ENCODE measurements around the gene HAVCR1. TPM values are rescaled to one million over a fixed set of nuclear protein-coding genes. Genes with fewer than 3 reads are reported as not detected.
"Not testable (repeated sequence)": the region's sequence is repeated elsewhere in the genome, so short reads cannot be mapped to it uniquely, and the experiment has no call there.

Gene HAVCR1
- total RNA-seq, 2 experiments from 2014 or later: 3.4 to 4.1 TPM

DNA sequence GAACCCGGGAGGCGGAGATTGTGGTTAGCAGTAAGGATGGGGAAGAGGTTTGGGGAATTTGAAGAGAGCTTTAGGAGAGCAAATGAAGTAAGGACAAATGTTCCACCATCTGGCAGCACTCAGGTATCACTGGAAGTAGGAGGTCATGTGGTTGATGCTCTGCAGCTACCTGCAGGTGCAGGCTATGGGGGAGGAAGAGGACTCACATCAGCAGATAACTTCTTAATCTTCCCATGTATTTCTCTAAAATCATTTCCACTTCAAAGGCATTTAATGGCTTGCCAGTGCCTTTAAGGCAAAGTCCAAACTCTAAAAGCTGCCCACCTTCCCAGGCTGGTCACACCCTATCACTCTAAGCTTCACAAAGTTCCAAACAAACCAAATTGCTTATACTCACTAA is 8.1 kb upstream of the HAVCR1 start:
- Mint-ChIP-seq H3K9me3 (no peaks in the 10 kb centered on the region), H3K4me1 (peaks cover 25% of the 10 kb centered on the region), H3K36me3 (peaks cover 7% of the 10 kb centered on the region), H3K27me3 (no peaks in the 10 kb centered on the region), H3K27ac (peak overlapping the region; percentile 27), H3K4me3 (no peak overlapping the region)
- ATAC-seq (ENCODE audit: low read depth) (no peak), DNase-seq (no peak)
- POLR2A ChIA-PET: no interaction called here

GRCh38 chr5:157066080-157066479 is 7.2 kb upstream of the HAVCR1 start:
- Mint-ChIP-seq H3K27me3 (no peaks in the 10 kb centered on the region), H3K4me1 (peaks cover 19% of the 10 kb centered on the region), H3K9me3 (no peaks in the 10 kb centered on the region), H3K36me3 (peaks cover 5% of the 10 kb centered on the region), H3K4me3 (no peak overlapping the region), H3K27ac (no peak overlapping the region)
- POLR2A ChIA-PET: no interaction called here
- DNase-seq (no peak), ATAC-seq (ENCODE audit: low read depth) (no peak)

DNA sequence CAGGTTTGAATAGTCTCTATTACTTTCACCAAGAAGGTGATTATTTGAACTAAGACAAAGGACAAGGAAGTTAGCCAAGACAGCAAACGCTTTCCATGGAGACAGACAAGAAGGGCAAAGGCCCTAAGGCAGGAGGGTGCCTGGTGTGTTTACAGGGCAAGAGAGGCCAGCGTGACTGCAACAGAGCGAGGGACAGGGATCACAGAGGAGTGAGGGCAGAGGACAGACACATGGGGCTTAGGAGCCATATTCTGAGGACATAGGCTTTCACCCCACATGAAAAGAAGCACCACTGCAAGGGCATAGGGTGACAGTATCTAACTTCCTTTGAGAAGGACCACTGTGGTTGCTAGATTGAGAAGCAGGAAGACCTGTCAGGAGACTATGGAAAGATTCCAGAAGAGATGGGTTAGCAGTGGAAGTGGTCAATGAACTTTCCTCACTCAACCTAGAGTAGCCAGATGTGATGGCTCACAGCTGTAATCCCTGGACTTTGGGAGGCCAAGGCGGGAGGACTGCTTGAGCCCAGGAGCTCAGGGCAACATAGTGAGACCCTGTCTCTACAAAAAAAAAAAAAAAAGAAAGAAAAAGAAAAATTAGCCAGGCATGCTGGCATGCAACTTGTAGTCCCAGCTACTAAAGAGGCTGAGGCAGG is 5.0 kb upstream of the HAVCR1 start:
- H3K27ac Mint-ChIP-seq: no peak overlapping the region
- H3K4me1 Mint-ChIP-seq: peaks cover 15% of the 10 kb centered on the region
- no peaks in the 10 kb centered on the region for H3K9me3 Mint-ChIP-seq
- no peak overlapping the region for H3K4me3 Mint-ChIP-seq
- POLR2A ChIA-PET: interaction anchor here (0.8 kb wide), 1 partner anchor 10 kb away, joined by 3 read pairs; no protein-coding TSS in a partner anchor
- H3K27me3 Mint-ChIP-seq: no peaks in the 10 kb centered on the region
- DNase-seq: no peak
- ATAC-seq (ENCODE audit: low read depth): no peak
- peaks cover 5% of the 10 kb centered on the region for H3K36me3 Mint-ChIP-seq

GRCh38 chr5:157059891-157060290 is 975 bp upstream of the HAVCR1 start:
- ATAC-seq (ENCODE audit: low read depth) (no peak), DNase-seq (no peak)
- peaks cover 6% of the 10 kb centered on the region for H3K36me3 Mint-ChIP-seq
- no peak overlapping the region for H3K27ac Mint-ChIP-seq
- POLR2A ChIA-PET: no interaction called here
- H3K4me3 Mint-ChIP-seq: no peak overlapping the region
- H3K27me3 Mint-ChIP-seq: no peaks in the 10 kb centered on the region
- H3K9me3 Mint-ChIP-seq: no peaks in the 10 kb centered on the region
- peaks cover 13% of the 10 kb centered on the region for H3K4me1 Mint-ChIP-seq

- Mint-ChIP-seq H3K9me3 (no peaks in the 10 kb centered on the region), H3K4me1 (peaks cover 7% of the 10 kb centered on the region), H3K4me3 (no peak overlapping the region), H3K36me3 (peaks cover 6% of the 10 kb centered on the region), H3K27ac (peak overlapping the region; percentile 14), H3K27me3 (no peaks in the 10 kb centered on the region)
- no peak for DNase-seq
- ATAC-seq (ENCODE audit: low read depth): no peak
- POLR2A ChIA-PET: interaction anchor here (0.6 kb wide), 1 partner anchor 29 kb away, joined by 3 read pairs; no protein-coding TSS in a partner anchor
These were observed 1.2 kb downstream of the HAVCR1 start for GRCh38 chr5:157057459-157058370.

DNA sequence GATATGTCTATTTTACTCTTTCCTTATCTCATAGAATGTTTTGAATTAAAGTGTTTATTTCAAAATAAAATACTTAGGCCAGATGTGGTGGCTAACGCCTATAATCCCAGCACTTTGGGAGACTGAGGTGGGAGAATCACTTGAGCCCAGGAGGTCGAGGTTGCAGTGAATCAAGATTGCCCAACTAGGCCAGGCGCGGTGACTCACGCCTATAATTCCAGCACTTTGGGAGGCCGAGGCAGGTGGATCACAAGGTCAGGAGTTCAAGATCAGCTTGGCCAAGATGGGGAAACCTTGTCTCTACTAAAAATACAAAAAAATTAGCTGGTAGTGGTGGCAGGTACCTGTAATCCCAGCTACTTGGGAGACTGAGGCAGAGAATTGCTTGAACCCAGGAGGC is 2.1 kb downstream of the HAVCR1 start:
- H3K36me3 Mint-ChIP-seq: peaks cover 11% of the 10 kb centered on the region
- not testable (repeated sequence) for H3K9me3 Mint-ChIP-seq; ATAC-seq (ENCODE audit: low read depth); H3K27ac Mint-ChIP-seq; H3K4me1 Mint-ChIP-seq; H3K4me3 Mint-ChIP-seq; DNase-seq; H3K27me3 Mint-ChIP-seq
- POLR2A ChIA-PET: interaction anchor here (0.6 kb wide), 1 partner anchor 28 kb away, joined by 3 read pairs; no protein-coding TSS in a partner anchor

DNA sequence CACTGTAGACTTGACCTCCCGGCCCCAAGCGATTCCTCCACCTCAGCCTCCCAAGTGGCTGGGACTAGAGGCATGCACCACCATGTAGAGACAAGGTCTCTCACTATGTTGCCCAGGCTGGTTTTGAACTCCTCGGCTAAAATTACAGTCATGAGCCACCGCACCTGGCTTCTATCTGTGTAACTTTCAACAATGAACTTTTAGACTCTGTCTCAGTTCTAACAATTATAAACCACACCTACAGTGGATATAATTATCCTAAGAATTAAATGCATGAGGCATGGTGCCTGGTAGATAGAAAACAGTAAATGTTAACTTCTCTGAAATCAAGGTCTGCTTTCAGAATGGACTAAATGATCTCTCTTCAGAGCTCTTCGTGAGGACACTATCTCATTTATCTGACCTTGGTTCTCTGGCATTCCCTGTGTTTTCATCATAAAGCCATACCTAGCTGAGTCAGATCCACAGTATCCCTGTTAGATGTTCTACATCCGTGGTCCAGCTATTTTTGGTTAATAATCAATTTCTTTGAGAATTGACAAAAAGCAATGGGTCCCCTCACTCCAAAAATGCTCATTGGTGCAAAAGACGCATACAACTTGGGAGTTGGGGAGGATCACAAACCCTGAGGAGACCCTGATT is 7.2 kb downstream of the HAVCR1 start:
- POLR2A ChIA-PET: no interaction called here
- H3K36me3 Mint-ChIP-seq: peaks cover 51% of the 10 kb centered on the region
- DNase-seq: no peak
- H3K9me3 Mint-ChIP-seq: peaks cover 5% of the 10 kb centered on the region
- no peak for ATAC-seq (ENCODE audit: low read depth)
- no peak overlapping the region for H3K27ac Mint-ChIP-seq
- H3K4me1 Mint-ChIP-seq: peaks cover 21% of the 10 kb centered on the region
- H3K27me3 Mint-ChIP-seq: no peaks in the 10 kb centered on the region
- no peak overlapping the region for H3K4me3 Mint-ChIP-seq

DNA sequence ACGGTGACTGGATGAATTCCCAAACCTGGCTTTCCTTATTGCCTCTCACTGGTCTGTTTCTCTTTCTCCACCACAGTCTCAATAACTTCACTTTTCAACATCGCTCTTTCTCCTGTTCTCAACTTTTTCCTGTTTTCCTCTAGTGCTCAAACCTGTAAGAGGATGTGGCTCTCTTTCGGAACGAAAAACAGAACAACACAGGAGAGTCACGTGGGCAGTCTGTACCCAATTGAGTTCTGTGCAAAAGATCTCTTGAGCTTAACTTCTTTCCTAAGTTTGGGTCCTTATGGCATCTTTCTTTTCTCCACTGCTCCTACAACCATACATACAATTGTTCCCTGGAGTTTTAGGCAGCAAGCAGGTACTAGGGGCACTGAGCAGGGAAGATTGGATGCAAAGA is 8.9 kb downstream of the HAVCR1 start:
- H3K27me3 Mint-ChIP-seq: no peaks in the 10 kb centered on the region
- H3K4me3 Mint-ChIP-seq: peak overlapping the region; percentile 78
- peaks cover 23% of the 10 kb centered on the region for H3K4me1 Mint-ChIP-seq
- peaks cover 5% of the 10 kb centered on the region for H3K9me3 Mint-ChIP-seq
- H3K27ac Mint-ChIP-seq: peak overlapping the region; percentile 76
- ATAC-seq (ENCODE audit: low read depth): peak; percentile 82
- POLR2A ChIA-PET: interaction anchor here (1.1 to 2.1 kb wide), 3 partner anchors 26 to 92 kb away, joined by 3 to 7 read pairs (median 3); partner anchors contain the start of gene MED7
- H3K36me3 Mint-ChIP-seq: peaks cover 50% of the 10 kb centered on the region
- DNase-seq: no peak

DNA sequence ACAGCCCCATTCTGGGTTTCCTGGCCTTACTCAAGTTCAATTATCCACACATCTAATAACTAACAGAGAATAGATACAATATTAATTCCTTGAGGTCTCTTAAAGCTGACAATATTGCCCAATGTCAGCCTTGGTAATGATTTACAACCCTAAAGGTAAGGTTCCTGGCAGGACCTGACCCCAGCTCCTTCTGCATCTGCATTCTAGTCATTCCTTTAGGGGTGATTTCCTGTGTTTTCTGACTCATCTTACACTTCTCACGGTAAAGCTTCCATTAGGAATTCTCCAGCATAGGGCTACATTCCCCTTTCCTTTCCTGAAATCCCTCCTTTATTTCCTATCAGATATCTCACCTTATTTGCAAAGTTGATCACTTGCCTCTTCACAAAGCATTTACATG is 9.3 kb downstream of the HAVCR1 start:
- Mint-ChIP-seq H3K9me3 (peaks cover 5% of the 10 kb centered on the region), H3K27me3 (no peaks in the 10 kb centered on the region), H3K4me3 (peak overlapping the region; percentile 78), H3K36me3 (peaks cover 50% of the 10 kb centered on the region), H3K4me1 (peaks cover 25% of the 10 kb centered on the region), H3K27ac (peak overlapping the region; percentile 76)
- DNase-seq (no peak), ATAC-seq (ENCODE audit: low read depth) (no peak)
- POLR2A ChIA-PET: interaction anchor here (1.1 to 2.1 kb wide), 3 partner anchors 26 to 93 kb away, joined by 3 to 7 read pairs (median 3); partner anchors contain the start of gene MED7

GRCh38 chr5:157047898-157048297 is 11.0 kb downstream of the HAVCR1 start:
- POLR2A ChIA-PET: interaction anchor here (0.9 kb wide), 1 partner anchor 68 kb away, joined by 3 read pairs; no protein-coding TSS in a partner anchor
- no peak for ATAC-seq (ENCODE audit: low read depth)
- peaks cover 52% of the 10 kb centered on the region for H3K36me3 Mint-ChIP-seq
- H3K9me3 Mint-ChIP-seq: peaks cover 5% of the 10 kb centered on the region
- DNase-seq: no peak
- H3K27ac Mint-ChIP-seq: no peak overlapping the region
- no peak overlapping the region for H3K4me3 Mint-ChIP-seq
- H3K4me1 Mint-ChIP-seq: peaks cover 33% of the 10 kb centered on the region
- H3K27me3 Mint-ChIP-seq: no peaks in the 10 kb centered on the region

DNA sequence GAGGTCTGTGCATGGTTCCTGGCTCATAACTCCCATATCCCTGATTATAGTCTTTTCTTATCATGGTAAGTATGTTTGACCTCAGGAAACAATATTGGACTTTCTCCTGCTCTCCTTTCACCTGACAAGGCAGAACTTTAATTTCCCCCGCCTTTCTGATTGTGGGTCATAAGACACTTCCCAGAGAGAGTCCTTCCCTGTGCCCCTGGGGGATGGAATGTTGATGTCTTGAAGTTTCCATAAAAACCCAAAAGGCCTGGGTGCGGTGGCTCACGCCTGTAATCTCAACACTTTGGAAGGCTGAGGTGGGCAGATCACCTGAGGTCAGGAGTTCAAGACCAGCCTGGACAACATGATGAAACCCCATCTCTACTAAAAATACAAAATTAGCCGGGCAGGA is 11.9 kb downstream of the HAVCR1 start:
- Mint-ChIP-seq H3K36me3 (peaks cover 46% of the 10 kb centered on the region), H3K4me1 (peaks cover 33% of the 10 kb centered on the region)
- H3K27ac Mint-ChIP-seq; ATAC-seq (ENCODE audit: low read depth); DNase-seq; H3K27me3 Mint-ChIP-seq; H3K9me3 Mint-ChIP-seq; POLR2A ChIA-PET; H3K4me3 Mint-ChIP-seq: not testable (repeated sequence)

- DNase-seq: no peak
- no peaks in the 10 kb centered on the region for H3K27me3 Mint-ChIP-seq
- ATAC-seq (ENCODE audit: low read depth): peak; percentile 43
- H3K9me3 Mint-ChIP-seq: no peaks in the 10 kb centered on the region
- no peak overlapping the region for H3K4me3 Mint-ChIP-seq
- H3K27ac Mint-ChIP-seq: peak overlapping the region; percentile 59
- H3K4me1 Mint-ChIP-seq: peaks cover 33% of the 10 kb centered on the region
- peaks cover 41% of the 10 kb centered on the region for H3K36me3 Mint-ChIP-seq
- POLR2A ChIA-PET: interaction anchor here (0.6 to 1.3 kb wide), 3 partner anchors 29 to 262 kb away, joined by 3 to 5 read pairs (median 4); partner anchors contain the start of gene MED7
These were observed 12.9 kb downstream of the HAVCR1 start for GRCh38 chr5:157046041-157046440.

GRCh38 chr5:157045601-157046000 is 13.3 kb downstream of the HAVCR1 start:
- no peak overlapping the region for H3K27ac Mint-ChIP-seq
- peaks cover 29% of the 10 kb centered on the region for H3K4me1 Mint-ChIP-seq
- H3K9me3 Mint-ChIP-seq: no peaks in the 10 kb centered on the region
- ATAC-seq (ENCODE audit: low read depth): no peak
- H3K4me3 Mint-ChIP-seq: no peak overlapping the region
- H3K36me3 Mint-ChIP-seq: peaks cover 39% of the 10 kb centered on the region
- POLR2A ChIA-PET: interaction anchor here (1.0 to 1.3 kb wide), 2 partner anchors 29 to 97 kb away, joined by 3 to 4 read pairs; partner anchors contain the start of gene MED7
- no peaks in the 10 kb centered on the region for H3K27me3 Mint-ChIP-seq
- no peak for DNase-seq
